ENCODE data around the gene LRP8. TPM values are rescaled to one million over a fixed set of nuclear protein-coding genes. Genes with fewer than 3 reads are reported as not detected.
A peak's percentile ranks its signal among the peaks of the same experiment; 100 is the strongest.

Gene LRP8
- total RNA-seq, 1 donor from 2014 or later, result 15.8 TPM

GRCh38 chr1:53305650-53306049 lies 22.2 kb downstream of the LRP8 start:
- H3K27me3 Mint-ChIP-seq (ENCODE audit: unreplicated experiment), result peaks cover 9% of the 10 kb centered on the region
- H3K36me3 Mint-ChIP-seq (ENCODE audit: low read depth, unreplicated experiment), result peaks cover 4% of the 10 kb centered on the region
- DNase-seq (ENCODE audit: low spot score), result no peak
- no peak for TF ChIP-seq CTCF (IDR thresholded peaks at IDR 0.05; ENCODE audit: unreplicated experiment)
- H3K9me3 Mint-ChIP-seq (ENCODE audit: unreplicated experiment), result no peaks in the 10 kb centered on the region
- peaks cover 12% of the 10 kb centered on the region for H3K4me1 Mint-ChIP-seq (ENCODE audit: unreplicated experiment)
- H3K27ac Mint-ChIP-seq (ENCODE audit: unreplicated experiment), result no peak overlapping the region
- H3K4me3 Mint-ChIP-seq (ENCODE audit: unreplicated experiment), result no peak overlapping the region

- Mint-ChIP-seq H3K9me3 (ENCODE audit: unreplicated experiment) (no peaks in the 10 kb centered on the region), H3K36me3 (ENCODE audit: low read depth, unreplicated experiment) (peaks cover 4% of the 10 kb centered on the region), H3K27me3 (ENCODE audit: unreplicated experiment) (peaks cover 9% of the 10 kb centered on the region), H3K4me3 (ENCODE audit: unreplicated experiment) (no peak overlapping the region), H3K4me1 (ENCODE audit: unreplicated experiment) (peaks cover 12% of the 10 kb centered on the region), H3K27ac (ENCODE audit: unreplicated experiment) (no peak overlapping the region)
- TF ChIP-seq CTCF (IDR thresholded peaks at IDR 0.05; ENCODE audit: unreplicated experiment), result no peak
- no peak for DNase-seq (ENCODE audit: low spot score)
Observed at GRCh38 chr1:53304527-53304926, 23.3 kb downstream of the LRP8 start.

- no peaks in the 10 kb centered on the region for H3K9me3 Mint-ChIP-seq (ENCODE audit: unreplicated experiment)
- DNase-seq (ENCODE audit: low spot score), result no peak
- no peak overlapping the region for H3K4me3 Mint-ChIP-seq (ENCODE audit: unreplicated experiment)
- H3K27ac Mint-ChIP-seq (ENCODE audit: unreplicated experiment), result peak overlapping the region; percentile 8
- peaks cover 12% of the 10 kb centered on the region for H3K4me1 Mint-ChIP-seq (ENCODE audit: unreplicated experiment)
- peaks cover 8% of the 10 kb centered on the region for H3K27me3 Mint-ChIP-seq (ENCODE audit: unreplicated experiment)
- peaks cover 4% of the 10 kb centered on the region for H3K36me3 Mint-ChIP-seq (ENCODE audit: low read depth, unreplicated experiment)
- no peak for TF ChIP-seq CTCF (IDR thresholded peaks at IDR 0.05; ENCODE audit: unreplicated experiment)
Observed at GRCh38 chr1:53303726-53304515, 23.9 kb downstream of the LRP8 start.

GRCh38 chr1:53303243-53303642 lies 24.6 kb downstream of the LRP8 start:
- H3K4me3 Mint-ChIP-seq (ENCODE audit: unreplicated experiment), result no peak overlapping the region
- peaks cover 12% of the 10 kb centered on the region for H3K4me1 Mint-ChIP-seq (ENCODE audit: unreplicated experiment)
- H3K36me3 Mint-ChIP-seq (ENCODE audit: low read depth, unreplicated experiment), result peaks cover 4% of the 10 kb centered on the region
- no peaks in the 10 kb centered on the region for H3K9me3 Mint-ChIP-seq (ENCODE audit: unreplicated experiment)
- DNase-seq (ENCODE audit: low spot score), result no peak
- no peak for TF ChIP-seq CTCF (IDR thresholded peaks at IDR 0.05; ENCODE audit: unreplicated experiment)
- peaks cover 6% of the 10 kb centered on the region for H3K27me3 Mint-ChIP-seq (ENCODE audit: unreplicated experiment)
- H3K27ac Mint-ChIP-seq (ENCODE audit: unreplicated experiment), result no peak overlapping the region

GRCh38 chr1:53299233-53299632 lies 28.6 kb downstream of the LRP8 start:
- Mint-ChIP-seq H3K4me3 (ENCODE audit: unreplicated experiment) (no peak overlapping the region), H3K4me1 (ENCODE audit: unreplicated experiment) (peaks cover 8% of the 10 kb centered on the region), H3K9me3 (ENCODE audit: unreplicated experiment) (no peaks in the 10 kb centered on the region), H3K27me3 (ENCODE audit: unreplicated experiment) (peaks cover 7% of the 10 kb centered on the region), H3K36me3 (ENCODE audit: low read depth, unreplicated experiment) (no peaks in the 10 kb centered on the region), H3K27ac (ENCODE audit: unreplicated experiment) (no peak overlapping the region)
- no peak for TF ChIP-seq CTCF (IDR thresholded peaks at IDR 0.05; ENCODE audit: unreplicated experiment)
- no peak for DNase-seq (ENCODE audit: low spot score)

Measured in endothelial cell (in vitro differentiated cells).